Activated T-helper 1 cell treated with anti-CD3 and anti-CD28 coated beads, Interleukin-2, amount 50 U/mL, for 16 hours (primary cell): ENCODE results near the gene FOXN3.
"Not testable (repeated sequence)": the region's sequence is repeated elsewhere in the genome, so short reads cannot be mapped to it uniquely, and the experiment has no call there.

Source experiments
- DNase-seq, 2 donors: peaks; one replicate each; pipeline ENCODE4 v3.0.0-alpha.2; 2020; ENCODE audit warnings: low read depth in 1 of 2, low spot score in 1 of 2

FOXN3 gene

GRCh38 chr14:89138846-89139245 is 278.2 kb downstream of the FOXN3 start:
- DNase-seq = no peak

DNA sequence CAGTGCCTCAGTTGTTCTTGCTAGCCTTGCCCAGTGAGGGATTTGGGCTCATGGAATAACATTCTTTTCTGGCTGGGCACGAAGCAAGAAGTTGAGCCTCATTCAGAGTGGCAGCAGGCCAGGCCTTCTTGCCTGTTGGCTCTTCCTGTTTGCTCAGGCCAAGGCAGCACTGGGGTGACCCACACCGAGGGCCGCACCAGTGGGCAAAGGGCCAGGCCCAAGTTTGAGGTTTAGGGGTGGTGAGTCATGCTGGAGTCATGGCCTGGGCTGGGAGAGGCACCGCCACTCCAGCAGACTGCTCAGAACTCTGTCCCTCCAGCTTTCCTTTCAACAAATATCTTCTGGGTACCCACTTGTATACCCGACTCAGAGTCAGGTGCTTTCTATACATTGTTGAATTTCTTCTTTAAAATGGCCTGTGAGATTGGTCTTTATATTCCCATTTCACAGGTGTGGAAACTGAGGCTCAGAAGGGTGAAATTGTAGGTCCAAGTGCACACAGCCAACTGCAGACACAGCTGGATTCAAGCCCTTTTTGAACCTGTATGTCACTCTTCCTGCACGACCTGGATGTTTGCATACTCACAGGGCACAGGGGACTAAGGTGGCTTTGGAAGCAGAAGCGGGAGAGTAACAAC is 279.4 kb downstream of the FOXN3 start:
- no peak for DNase-seq

GRCh38 chr14:89136587-89136986 is 280.4 kb downstream of the FOXN3 start:
- no peak for DNase-seq

GRCh38 chr14:89134640-89135039 is 282.4 kb downstream of the FOXN3 start:
- DNase-seq = no peak

GRCh38 chr14:89131004-89131750 is 285.9 kb downstream of the FOXN3 start:
- DNase-seq = no peak

DNA sequence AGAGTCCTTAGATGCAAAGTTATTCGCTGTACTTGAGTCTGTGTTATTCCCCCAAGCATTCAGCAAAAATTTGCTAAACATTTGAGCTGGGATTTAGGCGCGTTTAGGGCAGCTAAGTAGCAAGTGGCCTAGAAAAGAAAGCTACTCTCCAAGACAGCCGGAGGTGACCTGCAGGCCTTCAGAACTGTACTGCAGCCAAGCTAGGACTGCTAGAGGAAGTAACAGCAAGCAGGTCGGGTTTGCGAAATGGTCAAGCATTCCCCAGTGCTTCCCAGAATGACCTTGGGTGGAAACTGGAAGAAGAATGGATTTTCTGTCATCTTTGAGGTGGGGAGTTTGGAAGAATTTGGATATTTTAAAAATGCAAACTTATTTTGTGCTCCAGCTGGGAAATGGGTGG is 287.5 kb downstream of the FOXN3 start:
- DNase-seq = no peak

GRCh38 chr14:89128311-89129026 is 288.6 kb downstream of the FOXN3 start:
- DNase-seq = no peak

DNA sequence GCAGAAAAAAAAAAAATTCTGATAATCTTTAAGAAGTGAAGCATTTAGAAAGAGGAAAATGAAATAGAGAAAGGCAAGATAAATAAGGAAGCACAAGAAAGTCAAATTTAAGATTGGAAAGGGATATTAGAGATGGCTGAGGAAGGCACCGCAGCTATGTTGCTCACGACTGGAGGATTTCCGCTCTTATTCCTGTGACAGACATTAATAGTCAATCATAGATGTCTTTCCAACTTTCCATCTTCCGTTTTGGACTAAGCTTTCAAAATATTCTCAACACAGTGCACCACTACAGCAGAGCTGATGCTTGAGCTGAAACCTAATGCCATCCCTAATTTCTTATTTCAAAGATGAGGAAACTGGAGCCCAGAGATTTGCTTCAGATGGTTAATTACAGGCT is 290.6 kb downstream of the FOXN3 start:
- no peak for DNase-seq

GRCh38 chr14:89125216-89125615 is 291.8 kb downstream of the FOXN3 start:
- DNase-seq = no peak

- no peak for DNase-seq
These were observed 293.2 kb downstream of the FOXN3 start for GRCh38 chr14:89123851-89124250.

- no peak for DNase-seq
These were observed 293.8 kb downstream of the FOXN3 start for GRCh38 chr14:89123215-89123614.

DNA sequence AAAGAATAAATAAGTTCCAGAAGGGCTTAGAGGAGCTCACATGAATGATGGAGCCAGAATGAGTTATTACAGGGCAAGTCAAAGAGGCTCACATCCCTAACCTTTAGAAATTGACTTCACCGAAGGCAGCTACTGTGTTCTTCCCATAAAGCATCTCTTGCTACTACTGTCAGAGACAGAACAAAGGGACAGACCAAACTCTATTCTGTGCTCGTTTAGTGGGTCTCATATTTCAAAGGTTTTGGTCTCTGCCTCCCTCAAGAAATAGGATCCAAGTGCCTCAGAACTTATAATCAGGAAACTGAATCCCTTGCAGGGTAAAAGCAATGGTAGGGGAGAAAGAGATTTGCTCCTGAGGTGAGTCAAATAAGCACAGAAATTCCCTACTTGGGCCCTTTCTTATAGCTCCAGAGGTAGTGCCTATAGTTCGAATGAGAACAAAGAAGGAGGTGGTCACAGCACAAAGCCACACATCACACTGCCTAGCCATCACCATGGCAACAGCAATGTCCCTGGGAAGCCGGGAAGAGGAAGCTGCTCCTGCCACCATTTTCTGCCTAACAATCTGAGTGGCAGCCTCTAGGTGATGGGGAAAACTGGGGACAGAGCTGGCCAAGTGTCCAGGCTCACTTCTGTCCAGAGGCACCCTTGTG is 294.9 kb downstream of the FOXN3 start:
- no peak for DNase-seq

- DNase-seq = no peak
These were observed 300.0 kb downstream of the FOXN3 start for GRCh38 chr14:89117012-89117411.

DNA sequence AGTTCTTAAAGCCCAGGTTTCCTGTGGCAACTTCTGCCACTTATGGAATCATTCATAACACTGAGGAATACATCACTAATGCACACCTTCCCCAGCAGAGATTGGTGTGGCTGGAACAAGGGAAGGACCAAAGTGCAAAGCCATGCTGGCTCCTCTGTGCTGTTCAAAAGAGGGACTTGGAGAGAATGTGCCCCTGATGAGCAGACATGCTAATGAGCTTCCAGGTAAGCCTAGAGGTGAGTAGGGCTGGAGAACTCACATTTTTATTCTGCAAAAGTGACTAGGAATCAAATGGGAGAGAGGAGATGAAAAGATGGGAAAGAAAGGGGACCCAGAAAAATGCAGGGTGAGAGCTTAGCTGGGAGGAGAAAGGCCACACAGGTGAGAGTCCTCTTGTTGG is 302.9 kb downstream of the FOXN3 start:
- DNase-seq = no peak

GRCh38 chr14:89112720-89113119 is 304.3 kb downstream of the FOXN3 start:
- DNase-seq = no peak

DNA sequence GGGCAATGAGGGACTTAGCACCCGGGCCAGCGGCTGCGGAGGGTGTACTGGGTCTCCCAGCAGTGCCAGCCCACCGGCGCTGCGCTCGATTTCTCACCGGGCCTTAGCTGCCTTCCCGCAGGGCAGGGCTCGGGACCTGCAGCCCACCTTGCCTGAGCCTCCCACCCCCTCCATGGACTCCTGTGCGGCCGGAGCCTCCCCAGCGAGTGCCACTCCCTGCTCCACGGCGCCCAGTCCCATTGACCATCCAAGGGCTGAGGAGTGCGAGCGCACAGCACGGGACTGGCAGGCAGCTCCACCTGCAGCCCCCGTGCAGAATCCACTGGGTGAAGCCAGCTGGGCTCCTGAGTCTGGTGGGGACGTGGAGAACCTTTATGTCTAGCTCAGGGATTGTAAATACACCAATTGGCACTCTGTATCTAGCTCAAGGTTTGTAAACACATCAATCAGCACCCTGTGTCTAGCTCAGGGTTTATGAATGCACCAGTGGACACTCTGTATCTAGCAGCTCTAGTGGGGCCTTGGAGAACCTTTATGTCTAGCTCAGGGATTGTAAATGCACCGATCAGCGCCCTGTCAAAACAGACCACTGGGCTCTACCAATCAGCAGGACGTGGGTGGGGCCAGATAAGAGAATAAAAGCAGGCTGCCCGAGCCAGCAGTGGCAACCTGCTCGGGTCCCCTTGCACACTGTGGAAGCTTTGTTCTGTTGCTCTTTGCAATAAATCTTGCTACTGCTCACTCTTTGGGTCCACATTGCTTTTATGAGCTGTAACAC is 305.1 kb downstream of the FOXN3 start:
- DNase-seq = not testable (repeated sequence)

- DNase-seq = not testable (repeated sequence)
These were observed 305.8 kb downstream of the FOXN3 start for GRCh38 chr14:89111232-89111631.

GRCh38 chr14:89110110-89110509 is 306.9 kb downstream of the FOXN3 start:
- no peak for DNase-seq

DNA sequence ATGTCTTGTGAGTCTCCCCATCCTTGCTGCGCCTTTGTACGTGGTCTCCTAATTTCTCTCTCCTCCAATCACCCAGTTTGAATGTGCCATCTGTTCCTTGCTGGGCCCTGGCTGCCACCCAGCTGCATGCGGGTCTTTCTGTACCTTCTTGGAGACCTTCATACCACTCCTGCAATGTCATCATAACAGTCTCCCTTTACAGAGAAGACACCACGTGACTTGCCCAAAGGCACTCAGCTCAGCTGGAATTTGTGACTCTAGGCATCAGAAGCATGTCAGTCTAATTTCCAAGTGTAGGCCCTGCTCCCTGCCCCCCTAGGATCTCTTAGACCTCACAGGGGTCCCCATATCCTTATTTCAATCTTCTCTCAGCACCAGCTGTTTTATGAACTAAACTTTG is 308.4 kb downstream of the FOXN3 start:
- no peak for DNase-seq

GRCh38 chr14:89107626-89108025 is 309.4 kb downstream of the FOXN3 start:
- no peak for DNase-seq
